Measurements from ENCODE around the gene IFRD1. TPM values are rescaled to one million over a fixed set of nuclear protein-coding genes. Genes with fewer than 3 reads are reported as not detected.
A peak's percentile ranks its signal among the peaks of the same experiment; 100 is the strongest.

The IFRD1 gene
- total and polyA plus RNA-seq, 2 experiments from 2014 or later = 69.9 to 114 TPM

DNA sequence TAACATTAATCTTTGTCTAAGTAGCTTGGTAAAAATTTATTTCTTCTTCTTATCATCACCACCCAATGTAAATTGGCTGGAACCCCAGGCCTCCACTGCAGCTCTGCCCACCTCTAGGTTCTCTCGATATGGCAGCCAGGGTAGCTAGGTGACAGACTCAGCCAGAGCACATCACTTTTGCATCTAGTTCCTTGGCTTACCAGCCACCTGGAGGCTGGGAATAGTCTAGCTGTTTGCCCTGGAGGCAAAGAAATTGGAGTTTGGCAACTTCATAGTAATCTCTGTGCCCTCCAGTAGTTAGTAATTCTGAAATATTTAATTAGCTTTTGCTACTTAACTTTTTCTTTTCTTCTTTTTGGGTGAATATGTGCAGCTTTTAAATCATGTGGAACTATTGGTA, 9.4 kb downstream of the IFRD1 start:
- H3K36me3 ChIP-seq (replicated peaks; ENCODE audit: insufficient read depth, low read depth) = no peaks in the 10 kb centered on the region
- no peak for TF ChIP-seq CTCF (IDR thresholded peaks at IDR 0.05; ENCODE audit: poor library complexity)
- TF ChIP-seq EZH2phosphoT487 (IDR thresholded peaks at IDR 0.05; ENCODE audit: low read depth, severe bottlenecking, unreplicated experiment) = no peak
- TF ChIP-seq EZH2 (IDR thresholded peaks at IDR 0.05; ENCODE audit: borderline replicate concordance) = no peak
- peaks cover 22% of the 10 kb centered on the region for H4K20me1 ChIP-seq (ENCODE audit: insufficient read depth, poor library complexity, severe bottlenecking)
- H3K27ac ChIP-seq = no peak overlapping the region
- DNase-seq (ENCODE audit: low spot score) = no peak
- H3K4me2 ChIP-seq = no peak overlapping the region
- WGBS (ENCODE audit: low lambda C conversion rate, missing lambda C conversion rate) = 89% methylated on average over 1 of the region's 1 CpG
- no peaks in the 10 kb centered on the region for H3K27me3 ChIP-seq
- no peak overlapping the region for H2AFZ ChIP-seq
- H3K9me3 ChIP-seq (ENCODE audit: low read depth) = no peaks in the 10 kb centered on the region
- no peaks in the 10 kb centered on the region for H3K9me2 ChIP-seq (replicated peaks; ENCODE audit: insufficient read depth)
- H3K79me2 ChIP-seq = peaks cover 64% of the 10 kb centered on the region
- H3K4me3 ChIP-seq = no peak overlapping the region
- peaks cover 6% of the 10 kb centered on the region for H3K4me1 ChIP-seq (ENCODE audit: insufficient read depth)

DNA sequence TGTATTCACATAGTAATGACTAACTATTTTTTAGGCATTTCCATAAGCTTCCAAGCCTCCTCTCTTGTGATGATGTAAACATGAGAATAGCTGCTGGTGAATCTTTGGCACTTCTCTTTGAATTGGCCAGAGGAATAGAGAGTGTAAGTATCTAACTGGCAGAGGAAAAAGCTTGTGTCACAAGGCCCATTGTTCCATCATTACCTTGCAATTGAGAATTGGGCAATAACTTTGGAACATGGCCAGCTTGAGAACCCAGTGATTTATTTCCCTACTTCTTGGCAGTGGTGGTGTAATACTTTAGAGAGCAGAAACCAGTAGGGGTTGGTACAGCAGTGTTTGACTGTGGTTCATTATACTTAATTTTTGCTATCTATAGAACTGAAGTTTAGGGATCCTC, 12.0 kb downstream of the IFRD1 start:
- peak; percentile 50 for DNase-seq (ENCODE audit: low spot score)
- Histone ChIP-seq H4K20me1 (ENCODE audit: insufficient read depth, poor library complexity, severe bottlenecking) (peaks cover 16% of the 10 kb centered on the region), H2AFZ (no peak overlapping the region), H3K36me3 (replicated peaks; ENCODE audit: insufficient read depth, low read depth) (no peaks in the 10 kb centered on the region), H3K9me3 (ENCODE audit: low read depth) (no peaks in the 10 kb centered on the region), H3K4me2 (no peak overlapping the region), H3K4me3 (no peak overlapping the region), H3K9me2 (replicated peaks; ENCODE audit: insufficient read depth) (no peaks in the 10 kb centered on the region), H3K79me2 (peaks cover 55% of the 10 kb centered on the region), H3K27ac (no peak overlapping the region), H3K4me1 (ENCODE audit: insufficient read depth) (no peaks in the 10 kb centered on the region), H3K27me3 (no peaks in the 10 kb centered on the region)
- TF ChIP-seq EZH2phosphoT487 (IDR thresholded peaks at IDR 0.05; ENCODE audit: low read depth, severe bottlenecking, unreplicated experiment) = no peak
- no peak for TF ChIP-seq CTCF (IDR thresholded peaks at IDR 0.05; ENCODE audit: poor library complexity)
- TF ChIP-seq EZH2 (IDR thresholded peaks at IDR 0.05; ENCODE audit: borderline replicate concordance) = no peak

DNA sequence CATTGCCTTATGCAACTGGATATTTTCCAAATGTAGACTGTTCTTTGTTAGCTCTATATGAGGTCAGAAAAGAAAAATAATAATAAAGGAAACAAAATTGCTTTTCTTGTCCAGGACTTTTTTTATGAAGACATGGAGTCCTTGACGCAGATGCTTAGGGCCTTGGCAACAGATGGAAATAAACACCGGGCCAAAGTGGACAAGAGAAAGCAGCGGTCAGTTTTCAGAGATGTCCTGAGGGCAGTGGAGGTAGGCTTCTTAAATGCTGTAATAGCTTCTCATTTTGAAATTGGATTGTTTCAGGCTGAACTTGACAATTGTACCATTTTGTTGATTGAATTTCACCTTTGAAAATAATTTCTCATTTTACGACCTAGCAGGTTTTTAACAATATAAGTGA, 17.6 kb downstream of the IFRD1 start:
- DNase-seq (ENCODE audit: low spot score) = no peak
- H3K4me2 ChIP-seq = no peak overlapping the region
- peaks cover 38% of the 10 kb centered on the region for H3K79me2 ChIP-seq
- no peak overlapping the region for H3K4me3 ChIP-seq
- H3K27ac ChIP-seq = no peak overlapping the region
- no peak overlapping the region for H2AFZ ChIP-seq
- TF ChIP-seq EZH2 (IDR thresholded peaks at IDR 0.05; ENCODE audit: borderline replicate concordance) (no peak), EZH2phosphoT487 (IDR thresholded peaks at IDR 0.05; ENCODE audit: low read depth, severe bottlenecking, unreplicated experiment) (no peak), CTCF (IDR thresholded peaks at IDR 0.05; ENCODE audit: poor library complexity) (no peak)
- H3K27me3 ChIP-seq = no peaks in the 10 kb centered on the region
- H3K9me3 ChIP-seq (ENCODE audit: low read depth) = no peaks in the 10 kb centered on the region
- H4K20me1 ChIP-seq (ENCODE audit: insufficient read depth, poor library complexity, severe bottlenecking) = peaks cover 10% of the 10 kb centered on the region
- WGBS (ENCODE audit: low lambda C conversion rate, missing lambda C conversion rate) = 89% methylated on average over 4 of the region's 4 CpGs
- no peaks in the 10 kb centered on the region for H3K9me2 ChIP-seq (replicated peaks; ENCODE audit: insufficient read depth)
- H3K36me3 ChIP-seq (replicated peaks; ENCODE audit: insufficient read depth, low read depth) = peaks cover 5% of the 10 kb centered on the region
- H3K4me1 ChIP-seq (ENCODE audit: insufficient read depth) = no peaks in the 10 kb centered on the region

- Histone ChIP-seq H3K4me1 (ENCODE audit: insufficient read depth) (no peaks in the 10 kb centered on the region), H3K9me2 (replicated peaks; ENCODE audit: insufficient read depth) (no peaks in the 10 kb centered on the region), H3K27me3 (no peaks in the 10 kb centered on the region), H3K27ac (no peak overlapping the region), H3K4me2 (no peak overlapping the region), H3K4me3 (no peak overlapping the region), H3K79me2 (peaks cover 31% of the 10 kb centered on the region), H3K36me3 (replicated peaks; ENCODE audit: insufficient read depth, low read depth) (peaks cover 5% of the 10 kb centered on the region), H2AFZ (no peak overlapping the region), H3K9me3 (ENCODE audit: low read depth) (no peaks in the 10 kb centered on the region), H4K20me1 (ENCODE audit: insufficient read depth, poor library complexity, severe bottlenecking) (peaks cover 8% of the 10 kb centered on the region)
- TF ChIP-seq EZH2 (IDR thresholded peaks at IDR 0.05; ENCODE audit: borderline replicate concordance) = no peak
- no peak for DNase-seq (ENCODE audit: low spot score)
- 95% methylated on average over 4 of the region's 4 CpGs for WGBS (ENCODE audit: low lambda C conversion rate, missing lambda C conversion rate)
These were observed 19.9 kb downstream of the IFRD1 start for GRCh38 chr7:112470194-112470593.

Data from hepatocyte (in vitro differentiated cells).